Lower leg skin (tissue), 3 donors: ENCODE measurements around the gene ADGRA1.

Experiments used
- CTCF ChIP-seq, 3 donors: fragments of 450-650 bp; IDR thresholded peaks; one replicate each; pipeline ENCODE4 v1.5.1; 2016; ENCODE audit warnings: antibody characterized with exemption in 3 of 3, mild to moderate bottlenecking in 3 of 3, moderate library complexity in 2 of 3
- POLR2A ChIP-seq, 2 donors: fragments of 450-650 bp; IDR thresholded peaks; one replicate each; pipeline ENCODE4 v1.6.1; 2016 to 2017; ENCODE audit warnings: antibody characterized with exemption in 2 of 2, mild to moderate bottlenecking in 1 of 2, moderate library complexity in 1 of 2

DNA sequence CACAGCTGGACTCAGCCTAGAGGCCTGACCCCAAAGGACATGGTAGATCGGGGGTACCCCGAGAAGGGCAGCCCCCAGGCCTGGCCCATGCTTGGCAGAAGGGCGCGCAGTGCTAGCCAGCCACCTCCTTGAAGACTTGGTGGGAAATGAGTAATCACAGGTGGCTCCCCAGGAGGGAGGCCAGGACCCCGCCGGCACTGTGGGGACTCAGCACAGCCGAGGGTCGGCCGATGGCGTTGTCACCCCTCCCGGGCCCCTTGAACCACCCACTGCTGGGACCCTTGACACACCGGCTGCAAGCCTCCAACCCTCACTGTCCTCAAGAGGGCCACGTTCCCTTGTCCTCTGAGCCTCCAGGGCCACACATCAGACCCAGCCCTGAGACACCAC, 27.7 kb downstream of the ADGRA1 start:
- no peak for TF ChIP-seq CTCF (IDR thresholded peaks at IDR 0.05)
- no peak for TF ChIP-seq POLR2A (IDR thresholded peaks at IDR 0.05)
